HUES6 (cell line): Measurements from ENCODE around the gene ZNF717.

Experiments
- H3K27ac ChIP-seq: 2 replicates; pipeline ENCODE4 v1.7.0; 2013; ENCODE audit warnings: low read depth, mild to moderate bottlenecking, low read length, inconsistent platforms
- H3K27me3 ChIP-seq: 2 replicates; pipeline ENCODE4 v1.6.1; 2013; ENCODE audit warnings: low read length; ENCODE audit not compliant: control insufficient read depth, insufficient read depth
- H3K36me3 ChIP-seq: 2 replicates; pipeline ENCODE4 v1.6.1; 2013; ENCODE audit warnings: low read length; ENCODE audit not compliant: control insufficient read depth, insufficient read depth
- H3K4me1 ChIP-seq: 2 replicates; pipeline ENCODE4 v1.6.1; 2013; ENCODE audit warnings: low read length; ENCODE audit not compliant: control insufficient read depth, insufficient read depth
- H3K4me3 ChIP-seq: 2 replicates; pipeline ENCODE4 v1.5.1; 2013; ENCODE audit warnings: low read depth, low read length
- H3K9ac ChIP-seq: one replicate; pipeline ENCODE4 v1.6.1; 2013; ENCODE audit warnings: mild to moderate bottlenecking, low read length
- H3K9me3 ChIP-seq: 2 replicates; pipeline ENCODE4 v1.6.1; 2013; ENCODE audit warnings: low read depth, low read length; ENCODE audit not compliant: control insufficient read depth, insufficient read depth

Gene ZNF717

DNA sequence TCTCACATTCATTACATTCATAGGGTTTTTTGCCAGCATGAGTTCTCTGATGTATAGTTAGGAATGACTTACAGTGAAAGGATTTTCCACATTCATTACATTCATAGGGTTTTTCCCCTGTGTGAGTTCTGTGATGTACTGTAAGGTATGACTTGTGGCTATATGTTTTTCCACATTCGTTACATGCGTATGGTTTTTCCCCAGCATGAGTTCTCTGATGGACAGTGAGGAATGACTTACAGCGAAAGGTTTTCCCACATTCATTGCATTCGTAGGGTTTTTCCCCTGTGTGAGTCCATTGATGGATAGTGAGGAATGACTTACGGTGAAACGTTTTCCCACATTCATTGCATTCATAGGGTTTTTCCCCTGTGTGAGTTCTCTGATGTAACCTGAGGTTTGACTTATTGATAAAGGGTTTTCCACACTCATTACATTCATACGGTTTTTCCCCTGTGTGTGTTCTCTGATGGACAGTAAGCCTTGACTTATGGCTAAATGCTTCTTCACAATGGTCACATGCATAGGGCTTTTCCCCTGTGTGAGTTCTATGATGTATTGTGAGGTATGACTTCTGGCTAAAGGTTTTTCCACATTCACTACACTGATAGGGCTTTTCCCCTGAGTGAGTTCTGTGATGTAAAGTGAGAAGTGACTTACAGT is 47.4 kb downstream of the ZNF717 start:
- H3K9ac ChIP-seq = no peak overlapping the region
- H3K27ac ChIP-seq = no peak overlapping the region
- H3K36me3 ChIP-seq = no peaks in the 10 kb centered on the region; the same call in 1 of the 2 replicates
- H3K4me1 ChIP-seq = no peaks in the 10 kb centered on the region
- H3K9me3 ChIP-seq = peaks cover 77% of the 10 kb centered on the region
- no peaks in the 10 kb centered on the region for H3K27me3 ChIP-seq
- no peak overlapping the region for H3K4me3 ChIP-seq

DNA sequence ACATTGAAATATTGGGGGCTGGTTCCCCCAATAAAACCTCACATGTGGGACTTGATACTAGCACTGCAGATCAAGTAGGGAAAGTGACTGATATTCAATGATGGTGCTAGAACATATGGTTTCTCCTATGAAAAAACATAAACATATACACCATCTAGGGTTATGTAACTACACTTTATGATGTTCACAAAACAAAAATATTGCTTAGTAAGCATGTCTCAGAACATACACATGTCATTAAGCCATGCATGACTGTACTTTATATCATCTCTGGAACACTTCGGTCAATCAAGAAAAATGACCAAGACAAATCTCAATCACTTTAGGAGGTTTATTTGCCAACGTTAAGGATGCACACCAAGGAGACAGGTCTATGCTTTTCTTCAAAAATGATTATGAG is 57.4 kb downstream of the ZNF717 start:
- Histone ChIP-seq H3K4me3 (no peak overlapping the region), H3K36me3 (no peaks in the 10 kb centered on the region; the same call in 1 of the 2 replicates), H3K27ac (no peak overlapping the region), H3K4me1 (no peaks in the 10 kb centered on the region), H3K9me3 (peaks cover 56% of the 10 kb centered on the region), H3K27me3 (no peaks in the 10 kb centered on the region), H3K9ac (no peak overlapping the region)

DNA sequence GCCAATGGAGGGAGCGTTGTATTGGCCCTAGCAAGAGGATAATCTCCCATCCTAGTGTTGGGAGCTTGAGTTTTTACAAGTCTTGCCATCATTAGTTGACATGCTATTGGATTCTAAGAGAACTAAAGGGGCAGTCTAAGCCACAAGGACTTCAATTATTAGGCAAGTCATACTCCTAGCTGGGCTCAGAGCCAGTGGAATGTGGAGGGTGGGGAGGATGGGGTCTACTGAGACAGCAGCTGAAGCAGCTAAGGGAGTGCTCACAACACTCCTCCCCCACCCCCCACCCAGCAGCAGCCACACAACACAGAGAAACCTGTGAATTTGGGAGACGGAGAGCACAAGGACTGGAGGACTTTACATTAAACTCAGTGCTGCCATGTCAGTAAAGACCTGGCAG is 93.3 kb downstream of the ZNF717 start:
- Histone ChIP-seq H3K27ac (no peak overlapping the region), H3K4me1 (no peaks in the 10 kb centered on the region), H3K4me3 (no peak overlapping the region), H3K9ac (no peak overlapping the region), H3K9me3 (peaks cover 12% of the 10 kb centered on the region), H3K27me3 (no peaks in the 10 kb centered on the region), H3K36me3 (no peaks in the 10 kb centered on the region)

DNA sequence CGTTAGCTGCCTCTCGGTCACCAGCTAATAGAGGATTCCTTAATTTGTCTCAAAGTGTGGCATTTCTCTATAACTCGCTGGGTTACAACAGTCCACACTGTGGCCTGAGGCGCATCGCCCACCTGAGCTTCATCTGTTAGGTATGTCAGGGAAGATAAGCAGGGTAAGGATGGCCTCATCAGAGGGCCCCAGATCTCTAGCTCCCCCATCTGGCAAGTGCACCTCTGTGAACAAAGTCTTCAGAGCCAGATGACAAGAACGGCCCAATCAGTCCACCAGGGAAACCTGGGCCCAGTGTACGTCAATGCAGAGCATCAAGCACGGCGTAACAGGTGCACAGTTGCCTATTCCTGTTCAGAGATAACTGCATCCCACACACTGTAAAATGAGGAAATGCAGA is 98.0 kb downstream of the ZNF717 start:
- H3K27ac ChIP-seq = no peak overlapping the region
- no peak overlapping the region for H3K4me3 ChIP-seq
- H3K36me3 ChIP-seq = no peaks in the 10 kb centered on the region
- H3K9me3 ChIP-seq = peaks cover 10% of the 10 kb centered on the region; the same call in 1 of the 2 replicates
- no peaks in the 10 kb centered on the region; the same call in 1 of the 2 replicates for H3K27me3 ChIP-seq
- no peak overlapping the region for H3K9ac ChIP-seq
- no peaks in the 10 kb centered on the region for H3K4me1 ChIP-seq
